Retina (tissue), 1 donor: Measurements from ENCODE around the gene RBM39.
A peak's percentile ranks its signal among the peaks of the same experiment; 100 is the strongest.
"Not testable (repeated sequence)": the region's sequence is repeated elsewhere in the genome, so short reads cannot be mapped to it uniquely, and the experiment has no call there.

Experiments used
- DNase-seq: peaks from one replicate; pipeline ENCODE4 v3.0.0-alpha.2; 2016

RBM39 gene

GRCh38 chr20:35704514-35705261, 37.4 kb downstream of the RBM39 start:
- DNase-seq: no peak

GRCh38 chr20:35702824-35703695, 39.0 kb downstream of the RBM39 start:
- no peak for DNase-seq

GRCh38 chr20:35702051-35702823, 39.8 kb downstream of the RBM39 start:
- DNase-seq: no peak

DNA sequence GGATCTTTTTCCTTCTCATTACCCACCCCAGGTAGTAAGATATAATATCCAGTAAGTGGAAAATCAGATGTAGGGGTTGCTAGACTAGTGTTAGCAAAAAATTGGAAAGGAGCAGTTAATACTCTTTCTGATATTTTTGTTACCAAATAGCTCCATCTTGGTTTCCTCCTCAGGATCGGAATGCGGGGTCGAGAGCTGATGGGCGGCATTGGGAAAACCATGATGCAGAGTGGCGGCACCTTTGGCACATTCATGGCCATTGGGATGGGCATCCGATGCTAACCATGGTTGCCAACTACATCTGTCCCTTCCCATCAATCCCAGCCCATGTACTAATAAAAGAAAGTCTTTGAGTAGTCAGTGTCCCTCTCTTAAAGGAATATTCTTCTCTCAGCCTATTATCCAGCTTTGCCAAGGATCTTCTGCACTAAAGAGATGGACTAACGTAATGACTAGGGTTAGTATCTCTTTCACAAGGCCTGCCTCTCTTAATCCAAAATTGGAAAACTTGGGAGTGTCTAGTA, 41.4 kb downstream of the RBM39 start:
- DNase-seq: no peak

- no peak for DNase-seq
These were observed 42.0 kb downstream of the RBM39 start for GRCh38 chr20:35699957-35700624.

DNA sequence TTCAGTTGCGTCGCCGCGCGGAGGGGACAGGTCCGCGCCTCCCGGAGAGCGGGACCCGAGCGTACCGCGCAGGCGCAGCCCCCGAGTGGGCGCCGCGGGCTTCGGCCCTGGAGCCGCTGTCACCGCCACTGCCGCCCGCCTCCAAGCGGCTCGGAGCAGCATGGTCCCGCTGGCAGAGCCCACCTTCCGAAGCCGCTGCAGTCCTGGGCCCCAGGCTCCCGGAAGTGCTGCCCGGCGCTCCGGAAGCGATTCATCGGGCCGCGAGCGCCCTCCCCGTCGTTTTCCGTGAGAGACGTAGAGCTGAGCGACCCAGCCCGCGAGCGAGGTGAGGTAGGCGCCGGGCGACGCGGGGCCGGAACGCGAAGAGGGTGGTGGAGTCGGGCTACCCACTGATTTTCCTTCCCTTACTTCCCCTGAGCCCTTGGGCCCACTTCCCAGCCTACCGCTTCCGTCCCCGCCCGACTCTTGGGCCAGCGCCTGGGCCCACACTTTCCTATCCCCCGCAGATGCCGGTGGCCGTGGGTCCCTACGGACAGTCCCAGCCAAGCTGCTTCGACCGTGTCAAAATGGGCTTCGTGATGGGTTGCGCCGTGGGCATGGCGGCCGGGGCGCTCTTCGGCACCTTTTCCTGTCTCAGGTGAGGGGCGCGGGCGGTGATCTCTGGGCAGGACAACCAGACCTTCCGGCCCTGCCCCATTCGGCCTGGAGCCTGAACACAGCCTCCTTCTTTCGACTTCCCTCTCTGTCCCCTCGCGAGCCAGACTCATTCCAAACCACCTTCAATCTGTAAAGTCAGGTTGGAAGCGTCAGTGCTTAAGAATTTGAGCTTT, 42.7 kb downstream of the RBM39 start, which contains the start of the genes NFS1 and ROMO1:
TSS of gene NFS1 (minus strand) at position 226 of the 830 bp plus-strand sequence. CDS start at position 162, 64 bp downstream.
TSS of gene ROMO1 (plus strand) at position 279 of the 830 bp plus-strand sequence. CDS start at position 507, 228 bp downstream.
- DNase-seq: peak; percentile 97

DNA sequence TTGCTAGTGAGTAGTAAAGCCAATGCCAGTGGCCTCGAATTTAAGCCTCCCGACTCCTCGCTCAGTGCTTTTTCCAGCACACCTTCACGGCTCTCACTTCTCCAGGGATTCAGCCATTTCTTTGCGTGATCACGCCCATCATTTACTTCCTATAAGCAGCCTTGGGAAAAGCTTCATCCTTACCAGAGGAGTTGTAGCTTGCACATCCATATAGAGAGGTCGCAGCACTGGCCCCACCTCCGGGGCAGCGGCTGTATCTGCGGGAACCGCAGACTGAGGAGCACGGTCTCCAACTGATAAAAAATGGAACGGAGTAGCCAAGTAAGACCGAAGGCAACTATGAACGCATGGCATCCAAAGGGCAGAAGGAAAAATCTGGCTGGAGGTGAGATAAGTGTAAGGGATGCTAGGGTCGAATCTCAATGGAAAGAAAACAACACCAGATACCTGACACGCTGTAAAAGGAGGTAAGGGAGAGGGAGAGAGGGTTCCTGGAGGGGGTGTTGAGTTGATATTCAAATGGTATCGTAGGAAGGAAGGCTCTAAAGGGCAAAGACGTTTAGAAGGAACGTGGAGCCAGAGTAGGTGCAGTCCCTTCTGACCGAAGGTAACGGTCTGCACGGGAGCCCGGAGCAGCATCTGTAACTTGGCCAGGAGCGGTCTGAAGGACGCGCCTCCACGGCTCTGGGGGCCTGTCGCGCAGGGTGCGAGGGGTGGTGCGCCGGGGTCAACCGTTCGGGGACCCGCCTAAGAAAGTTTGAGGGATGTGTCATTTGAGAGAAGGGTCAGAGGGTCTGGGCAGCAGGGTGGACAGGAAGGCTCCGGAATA, 43.5 kb downstream of the RBM39 start:
- no peak for DNase-seq

DNA sequence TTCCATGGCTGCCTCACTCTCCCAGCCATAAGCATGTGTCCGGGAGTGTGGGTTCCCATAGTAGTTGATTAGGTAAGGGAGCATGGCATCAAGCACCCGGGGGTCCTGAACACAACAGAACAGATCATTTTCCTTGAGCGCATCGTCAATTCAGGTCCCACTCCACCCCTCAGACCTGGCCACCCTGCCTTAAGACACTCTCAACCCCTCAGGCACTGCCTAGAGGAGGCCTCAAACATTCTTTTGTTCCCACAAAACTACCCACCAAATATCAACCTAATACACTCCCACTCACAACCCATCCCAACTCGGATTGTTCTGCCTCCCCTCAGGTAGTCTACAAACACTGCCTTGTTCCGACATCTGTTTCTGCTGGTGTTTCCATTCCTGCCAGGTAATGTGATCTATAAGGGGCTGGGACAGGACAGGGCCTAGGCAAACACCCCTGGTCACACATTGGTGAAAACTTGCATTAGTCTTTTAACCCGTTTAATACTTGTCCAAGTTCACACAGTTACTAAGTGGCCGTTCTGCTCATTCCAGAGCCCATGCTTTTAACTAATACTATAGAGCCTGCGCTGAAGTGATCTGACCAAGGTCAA, 44.3 kb downstream of the RBM39 start:
- DNase-seq: no peak

- DNase-seq: no peak
These were observed 46.1 kb downstream of the RBM39 start for GRCh38 chr20:35695978-35696377.

DNA sequence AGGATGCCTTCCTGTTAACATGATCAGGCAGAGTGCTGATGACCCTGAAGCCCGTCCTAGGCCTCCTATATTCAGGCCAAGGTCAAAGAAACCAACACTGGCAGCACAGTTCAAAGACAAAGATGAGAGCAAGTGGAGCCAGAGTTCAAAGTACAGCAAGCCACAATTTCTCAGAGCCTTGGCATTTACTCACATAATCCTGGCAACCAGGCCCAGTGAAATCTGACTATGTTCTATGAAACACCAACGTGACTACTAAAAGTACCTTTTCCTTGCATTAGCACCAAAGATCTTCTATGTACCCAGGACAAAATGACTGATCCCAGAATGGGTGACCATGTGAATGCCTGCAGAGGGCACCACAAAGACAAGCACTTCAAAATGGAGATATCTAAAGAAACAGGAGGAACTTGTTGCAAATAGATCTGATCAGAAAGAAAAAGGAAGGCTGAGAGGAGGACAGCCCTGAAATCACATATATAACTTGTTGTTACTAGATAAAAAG, 46.8 kb downstream of the RBM39 start:
- DNase-seq: no peak

DNA sequence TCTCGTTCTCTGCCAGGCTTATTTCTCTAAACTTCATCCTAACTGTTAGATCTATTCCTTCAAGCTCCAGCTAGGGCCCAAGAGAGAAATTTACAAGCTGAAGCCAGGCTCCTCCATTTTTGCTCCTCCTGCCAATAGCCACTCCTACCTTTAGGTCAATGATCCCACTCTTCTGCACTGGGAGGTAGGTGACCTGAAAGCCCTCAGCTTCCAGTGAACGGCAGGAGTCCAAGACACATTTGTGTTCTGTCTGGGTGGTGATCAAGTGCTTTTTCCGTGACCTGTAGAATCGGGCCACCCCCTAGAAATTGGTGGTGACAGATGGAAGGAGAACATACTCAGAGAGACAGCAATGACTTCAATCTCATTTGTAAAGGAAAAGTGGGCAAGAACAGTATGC, 51.8 kb downstream of the RBM39 start:
- no peak for DNase-seq

DNA sequence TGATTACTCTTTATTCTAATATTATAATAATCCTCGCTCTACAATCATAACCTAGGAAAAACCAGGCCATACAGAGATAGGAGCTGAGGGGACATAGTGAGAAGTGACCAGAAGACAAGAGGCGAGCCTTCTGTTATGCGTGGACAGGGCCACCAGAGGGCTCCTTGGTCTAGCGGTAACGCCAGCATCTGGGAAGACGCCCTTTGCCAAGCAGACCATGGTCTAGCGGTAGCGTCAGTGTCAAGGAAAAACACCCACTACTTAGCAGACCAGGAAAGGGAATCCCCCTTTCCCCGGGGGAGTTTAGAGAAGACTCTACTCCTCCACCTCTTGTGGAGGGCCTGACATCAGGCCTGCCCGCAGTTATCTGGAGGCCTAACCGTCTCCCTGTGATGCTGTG, 55.2 kb downstream of the RBM39 start:
- DNase-seq: not testable (repeated sequence)

- DNase-seq: not testable (repeated sequence)
These were observed 56.7 kb downstream of the RBM39 start for GRCh38 chr20:35685368-35685767.

DNA sequence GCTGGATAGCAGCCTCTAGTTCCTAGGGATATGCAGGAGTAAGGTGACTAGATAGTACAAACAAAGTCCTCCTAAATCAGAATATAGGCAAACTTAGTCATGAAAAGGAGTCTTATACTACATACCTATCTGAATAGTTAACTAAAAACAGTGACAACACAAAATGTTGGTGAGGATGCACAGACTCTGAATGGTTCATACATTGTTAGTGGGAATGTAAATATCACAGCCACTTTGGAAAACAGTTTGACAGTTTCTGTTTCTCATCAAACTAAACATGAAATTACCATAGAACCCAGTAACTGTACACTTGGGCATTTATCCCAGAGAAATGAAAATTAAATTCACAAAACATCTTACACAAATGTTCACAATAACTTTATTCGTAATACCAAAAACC, 60.1 kb downstream of the RBM39 start:
- no peak for DNase-seq

GRCh38 chr20:35680452-35681183, 61.4 kb downstream of the RBM39 start:
- no peak for DNase-seq

GRCh38 chr20:35674921-35675320, 67.1 kb downstream of the RBM39 start:
- DNase-seq: no peak

GRCh38 chr20:35673884-35674283, 68.2 kb downstream of the RBM39 start:
- DNase-seq: no peak

DNA sequence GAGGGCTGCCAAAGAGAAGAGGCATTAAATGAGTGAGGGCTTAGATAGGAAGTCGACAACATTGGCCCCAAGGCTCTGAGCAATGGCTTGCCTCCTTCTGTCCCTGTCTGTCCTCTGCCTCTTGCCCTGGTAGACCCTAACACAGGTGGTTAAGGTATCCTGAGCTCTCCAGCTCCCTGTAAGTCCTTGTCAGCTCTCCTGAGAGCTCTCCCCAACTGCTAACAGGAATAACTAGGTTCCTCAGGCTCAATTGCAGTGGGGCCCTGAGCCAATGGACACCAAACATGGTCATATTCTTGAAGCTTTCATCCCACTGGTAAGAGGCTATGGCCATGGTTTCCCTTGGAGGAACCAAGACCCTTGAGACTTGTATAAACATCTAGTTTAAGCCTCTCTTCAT, 72.4 kb downstream of the RBM39 start:
- no peak for DNase-seq

- no peak for DNase-seq
These were observed 72.8 kb downstream of the RBM39 start for GRCh38 chr20:35669221-35669620.
